ENCODE measurements around the gene ANTKMT. TPM values are rescaled to one million over a fixed set of nuclear protein-coding genes. Genes with fewer than 3 reads are reported as not detected.

Gene ANTKMT
- total and polyA plus RNA-seq, 2 of the 8 experiments (the other 6 are each of a cell fraction or from before 2014, with no cell fraction given) = 26.5 to 26.6 TPM

DNA sequence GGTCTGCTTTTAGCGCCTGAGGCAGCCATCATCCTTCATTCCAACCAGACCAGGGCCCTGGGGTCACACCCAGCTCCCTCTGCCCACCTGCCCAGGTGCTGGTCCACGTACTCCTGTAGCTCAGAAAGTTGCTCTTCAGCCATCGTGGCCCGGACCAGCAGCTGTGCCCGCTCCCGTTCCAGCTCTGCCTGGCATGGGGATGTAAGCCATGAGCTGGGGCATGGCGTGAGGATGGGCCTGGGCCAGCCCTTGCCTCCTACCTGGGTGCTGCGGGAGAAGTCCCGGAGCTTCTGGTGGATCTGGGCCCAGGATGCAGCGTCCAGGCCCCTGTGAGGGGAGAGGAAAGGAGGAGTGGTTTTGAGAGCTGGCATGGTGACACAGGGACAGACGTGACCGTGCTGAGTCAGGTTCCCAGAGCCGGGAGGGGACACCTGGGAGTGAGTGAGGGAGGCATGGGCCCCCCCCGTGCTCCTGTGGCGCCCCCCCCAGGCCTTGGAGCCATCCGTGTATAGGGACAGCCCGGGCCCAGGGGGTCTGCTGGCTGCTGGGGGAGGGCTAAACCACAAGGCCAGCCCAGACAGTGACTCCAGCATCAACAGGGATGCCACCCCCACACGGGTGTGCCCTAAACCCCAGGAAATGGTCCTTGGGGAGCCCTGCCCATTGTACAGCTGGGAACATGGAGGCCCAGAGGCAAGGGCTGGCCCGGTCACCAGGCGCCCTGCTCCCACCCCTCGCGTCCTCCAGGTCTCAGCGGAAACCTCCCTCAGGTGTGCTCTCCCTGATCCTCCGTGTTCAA lies 2.1 kb downstream of the ANTKMT start (continued):
- TF ChIP-seq GTF2F1 (IDR thresholded peaks at IDR 0.05; ENCODE audit: borderline replicate concordance, low read depth, low read length) (no peak), SUZ12 (IDR thresholded peaks at IDR 0.05; ENCODE audit: low read length) (no peak), HDAC2 (IDR thresholded peaks at IDR 0.05; ENCODE audit: borderline replicate concordance in 1 of 2, low read depth in 2 of 2, low read length in 2 of 2) (no peak), SP4 (IDR thresholded peaks at IDR 0.05; ENCODE audit: low read length) (no peak)
